OCI-LY7 (cell line): Measurements from ENCODE around the gene CYP27C1. TPM values are rescaled to one million over a fixed set of nuclear protein-coding genes. Genes with fewer than 3 reads are reported as not detected.

ENCODE experiments used
- BruUV-seq: library from RNA; stranded (reverse); fragments of 400-500 nt; replicated peaks from 2 replicates; lab custom pipeline; 2021; lab: Mats Ljungman, UMichigan
- CTCF ChIA-PET: fragments of 300-600 bp; sonication (Branson Sonifier 250); formaldehyde crosslinking; loops from one replicate; lab custom pipeline; 2022; ENCODE audit warnings: antibody characterized with exemption; ENCODE audit not compliant: unreplicated experiment; lab: Charles Lee
- POLR2A ChIA-PET: fragments of 300-600 bp; sonication (Branson Sonifier 250); formaldehyde crosslinking; loops from one replicate; lab custom pipeline; 2022; ENCODE audit warnings: antibody characterized with exemption; lab: Charles Lee
- DNase-seq: peaks from one replicate; pipeline ENCODE4 v3.0.0-alpha.2; 2015; ENCODE audit warnings: low spot score
- H2AFZ ChIP-seq: fragments of 200-600 bp; sonication (generic), shearing (Covaris generic); 2 replicates; pipeline ENCODE4 v1.6.1; 2014; ENCODE audit warnings: mild to moderate bottlenecking, antibody characterized with exemption, low read length, moderate library complexity
- H3K27ac ChIP-seq: fragments of 200-600 bp; sonication (generic); 2 replicates; pipeline ENCODE4 v1.5.1; 2014; ENCODE audit warnings: mixed run types, low read depth, mild to moderate bottlenecking, moderate library complexity, low read length, inconsistent platforms; ENCODE audit not compliant: poor library complexity, severe bottlenecking
- H3K36me3 ChIP-seq: fragments of 200-600 bp; sonication (generic); 2 replicates; pipeline ENCODE4 v1.6.1; 2014; ENCODE audit warnings: mild to moderate bottlenecking, antibody characterized with exemption, low read length, moderate library complexity, mixed read lengths; ENCODE audit not compliant: insufficient read depth
- H3K4me1 ChIP-seq: fragments of 200-600 bp; sonication (generic); 2 replicates; pipeline ENCODE4 v1.5.1; 2014; ENCODE audit warnings: mild to moderate bottlenecking, low read length; ENCODE audit not compliant: insufficient read depth, poor library complexity, severe bottlenecking
- H3K4me2 ChIP-seq: fragments of 200-600 bp; sonication (generic); 2 replicates; pipeline ENCODE4 v1.6.1; 2014; ENCODE audit warnings: mild to moderate bottlenecking, low read length
- H3K4me3 ChIP-seq: fragments of 200-600 bp; sonication (generic); 2 replicates; pipeline ENCODE4 v1.5.1; 2014; ENCODE audit warnings: mild to moderate bottlenecking, low read depth, low read length; ENCODE audit not compliant: poor library complexity, severe bottlenecking
- H3K79me2 ChIP-seq: fragments of 200-600 bp; sonication (generic); 2 replicates; pipeline ENCODE4 v1.6.1; 2016; ENCODE audit warnings: low read depth, mild to moderate bottlenecking, low read length, moderate library complexity, mixed read lengths; ENCODE audit not compliant: insufficient read depth
- H3K9me2 ChIP-seq: fragments of 200-600 bp; sonication (generic); 2 replicates; pipeline ENCODE4 v1.6.1; 2016; ENCODE audit warnings: mild to moderate bottlenecking, low read length, mixed read lengths; ENCODE audit not compliant: insufficient read depth
- H3K9me3 ChIP-seq: fragments of 200-600 bp; sonication (generic); 2 replicates; pipeline ENCODE4 v1.6.1; 2014; ENCODE audit warnings: mild to moderate bottlenecking, mixed run types, low read length, mixed read lengths
- H4K20me1 ChIP-seq: fragments of 200-600 bp; sonication (generic); 2 replicates; pipeline ENCODE4 v1.6.1; 2014; ENCODE audit warnings: mild to moderate bottlenecking, antibody characterized with exemption, low read length, moderate library complexity, mixed read lengths; ENCODE audit not compliant: insufficient read depth
- CTCF ChIP-seq: fragments of 200-600 bp; sonication (generic); conservative IDR thresholded peaks from 2 replicates; pipeline ENCODE4 v1.5.1; 2014; ENCODE audit warnings: mild to moderate bottlenecking, antibody characterized with exemption, low read length, moderate library complexity, mixed read lengths
- EZH2phosphoT487 ChIP-seq: fragments of 200-600 bp; sonication (generic); IDR thresholded peaks from 2 replicates; pipeline ENCODE4 v1.6.1; 2018; ENCODE audit warnings: low read depth, borderline replicate concordance, mild to moderate bottlenecking, mixed run types, antibody characterized with exemption, low read length, moderate library complexity, mixed read lengths
- intact Hi-C: fragments of 100-400 bp; cut with micrococcal nuclease; formaldehyde crosslinking; loops from one replicate; pipeline ENCODE4 v1.10.0; 2022; ENCODE audit not compliant: unreplicated experiment
- total RNA-seq, 2 experiments: library from RNA; depleted of rRNA in 1 of 2; stranded (reverse); fragments of >200 nt in 1 of 2; shearing (Covaris generic) in 1 of 2; gene quantifications; 2 replicates each; pipeline ENCODE4 v1.2.3, GENCODE V29; 2014 to 2022

CYP27C1 gene
- total RNA-seq, 2 experiments from 2014 or later = not detected

GRCh38 chr2:127199223-127199622 is 20.9 kb downstream of the CYP27C1 start:
- POLR2A ChIA-PET = no interaction called here
- Histone ChIP-seq H2AFZ (no peak overlapping the region), H3K9me2 (no peaks in the 10 kb centered on the region), H3K4me3 (no peak overlapping the region), H4K20me1 (no peaks in the 10 kb centered on the region), H3K79me2 (no peaks in the 10 kb centered on the region), H3K4me2 (no peak overlapping the region), H3K9me3 (no peaks in the 10 kb centered on the region), H3K27ac (no peak overlapping the region), H3K4me1 (no peaks in the 10 kb centered on the region), H3K36me3 (no peaks in the 10 kb centered on the region)
- no peak for DNase-seq
- no TSS peak for BruUV-seq
- CTCF ChIA-PET = no interaction called here
- no peak for TF ChIP-seq EZH2phosphoT487
- no peak for TF ChIP-seq CTCF
- intact Hi-C loops = no loop called here

GRCh38 chr2:127197475-127198385 is 22.4 kb downstream of the CYP27C1 start:
- BruUV-seq = no TSS peak
- H3K4me2 ChIP-seq = peak overlapping the region; percentile 9; the same call in 1 of the 2 replicates
- intact Hi-C loops = loop anchor here (1.0 kb wide), 2 partner anchors 256 to 282 kb away; no protein-coding TSS in a partner anchor
- H4K20me1 ChIP-seq = no peaks in the 10 kb centered on the region
- ChIA-PET CTCF (interaction anchor here (0.5 to 0.6 kb wide), 2 partner anchors 227 to 282 kb away, joined by 3 read pairs; no protein-coding TSS in a partner anchor), POLR2A (no interaction called here)
- peak; percentile 56 for DNase-seq
- H3K79me2 ChIP-seq = no peaks in the 10 kb centered on the region
- no peak overlapping the region for H3K27ac ChIP-seq
- H3K36me3 ChIP-seq = no peaks in the 10 kb centered on the region
- no peaks in the 10 kb centered on the region for H3K9me3 ChIP-seq
- no peak overlapping the region for H3K4me3 ChIP-seq
- H3K4me1 ChIP-seq = no peaks in the 10 kb centered on the region
- H3K9me2 ChIP-seq = no peaks in the 10 kb centered on the region
- peak; percentile 73 for TF ChIP-seq CTCF
- no peak for TF ChIP-seq EZH2phosphoT487
- no peak overlapping the region for H2AFZ ChIP-seq
